HG03521 (cell line): ENCODE measurements around the gene TOR1A.

Source experiments
- ATAC-seq: cut with Tn5 transposase; IDR thresholded peaks from one replicate; pipeline ENCODE4 v1.9.1; 2021; ENCODE audit warnings: mild to moderate bottlenecking, moderate library complexity; ENCODE audit not compliant: unreplicated experiment

Gene TOR1A

GRCh38 chr9:129852579-129852978 is 28.6 kb upstream of the TOR1A start:
- no peak for ATAC-seq

- no peak for ATAC-seq
Observed at GRCh38 chr9:129851821-129852220, 27.9 kb upstream of the TOR1A start.

GRCh38 chr9:129850821-129851550 is 27.1 kb upstream of the TOR1A start:
- ATAC-seq: no peak

GRCh38 chr9:129849901-129850300 is 26.0 kb upstream of the TOR1A start:
- ATAC-seq: no peak

- no peak for ATAC-seq
Observed at GRCh38 chr9:129848712-129849441, 24.9 kb upstream of the TOR1A start.

- ATAC-seq: no peak
Observed at GRCh38 chr9:129845373-129845772, 21.4 kb upstream of the TOR1A start.

GRCh38 chr9:129841071-129841470 is 17.1 kb upstream of the TOR1A start:
- ATAC-seq: no peak

GRCh38 chr9:129840034-129840433 is 16.1 kb upstream of the TOR1A start:
- ATAC-seq: no peak

- ATAC-seq: no peak
Observed at GRCh38 chr9:129839324-129840023, 15.5 kb upstream of the TOR1A start.

- no peak for ATAC-seq
Observed at GRCh38 chr9:129838707-129839259, 14.8 kb upstream of the TOR1A start.

- ATAC-seq: no peak
Observed at GRCh38 chr9:129836311-129837007, 12.5 kb upstream of the TOR1A start.

GRCh38 chr9:129835860-129836223 is 11.9 kb upstream of the TOR1A start:
- no peak for ATAC-seq

- ATAC-seq: peak; percentile 93
Observed at GRCh38 chr9:129835128-129835859, 11.4 kb upstream of the TOR1A start, which contains the start of the genes C9orf78 and USP20. Gene C9orf78 (minus strand): TSS chr9:129835275. CDS start chr9:129835221, 54 bp downstream. Gene USP20 (plus strand): TSS chr9:129835458. CDS start chr9:129852556, 17,098 bp downstream.

- peak; percentile 4 for ATAC-seq
Observed at GRCh38 chr9:129834489-129835127, 10.7 kb upstream of the TOR1A start.

GRCh38 chr9:129832982-129833381 is 9.0 kb upstream of the TOR1A start:
- ATAC-seq: no peak

GRCh38 chr9:129828969-129829368 is 5.0 kb upstream of the TOR1A start:
- ATAC-seq: no peak

- no peak for ATAC-seq
Observed at GRCh38 chr9:129828051-129828450, 4.1 kb upstream of the TOR1A start.

GRCh38 chr9:129826759-129827158 is 2.8 kb upstream of the TOR1A start:
- no peak for ATAC-seq

GRCh38 chr9:129826344-129826743 is 2.4 kb upstream of the TOR1A start:
- no peak for ATAC-seq

GRCh38 chr9:129823542-129823934 is 398 bp downstream of the TOR1A start:
- ATAC-seq: peak; percentile 14
